T-cell (primary cell): ENCODE measurements around the gene AK8. TPM values are rescaled to one million over a fixed set of nuclear protein-coding genes. Genes with fewer than 3 reads are reported as not detected.

ENCODE experiments used
- ATAC-seq, 4 experiments: fragments of 200-7000 bp in 3 of 4; fragments of 150-1000 bp in 1 of 4; cut with Tn5 transposase; replicated peaks in 1 of 4; 1 replicate in 3 of 4; 2 replicates in 1 of 4; pipeline ENCODE4 v1.10.0; 2021; ENCODE audit warnings: moderate library complexity in 3 of 4, mild to moderate bottlenecking in 2 of 4, moderate number of reproducible peaks in 1 of 4
- CTCF ChIA-PET, 2 donors: fragments of 300-600 bp; sonication (Branson Sonifier 250); formaldehyde crosslinking; loops; one replicate each; lab custom pipeline; 2022; ENCODE audit warnings: antibody characterized with exemption in 2 of 2; lab: Charles Lee
- POLR2A ChIA-PET, 2 donors: fragments of 300-600 bp; sonication (Branson Sonifier 250); formaldehyde crosslinking; loops; one replicate each; lab custom pipeline; 2022; ENCODE audit warnings: antibody characterized with exemption in 2 of 2; lab: Charles Lee
- DNase-seq, 35 experiments: peaks; one replicate each; pipeline versions ENCODE4 v3.0.0 to v3.0.0-alpha.2; 2013 to 2023
- H3K27ac ChIP-seq: one replicate; pipeline ENCODE4 v1.5.1; 2013; ENCODE audit warnings: low read length
- H3K27me3 ChIP-seq, 2 experiments: replicated peaks in 1 of 2; 1 replicate in 1 of 2; 2 replicates in 1 of 2; pipeline versions ENCODE4 v1.6.1 to v1.7.0; 2013; ENCODE audit warnings: low read length in 1 of 2, mixed read lengths in 1 of 2; ENCODE audit not compliant: control insufficient read depth in 2 of 2, insufficient read depth in 2 of 2; ENCODE audit errors: extremely low read depth in 1 of 2
- H3K36me3 ChIP-seq, 2 donors: 1 replicate in 1 of 2; 2 replicates in 1 of 2; pipeline versions ENCODE4 v1.6.1 to v1.7.0; 2013; ENCODE audit warnings: low read length in 1 of 2; ENCODE audit not compliant: control insufficient read depth in 2 of 2, insufficient read depth in 1 of 2; ENCODE audit errors: extremely low read depth in 1 of 2
- H3K4me1 ChIP-seq, 2 experiments: 1 replicate in 1 of 2; 2 replicates in 1 of 2; pipeline versions ENCODE4 v1.6.1 to v1.7.0; 2013; ENCODE audit warnings: low read length in 2 of 2, mixed read lengths in 1 of 2; ENCODE audit not compliant: insufficient read depth in 2 of 2, control insufficient read depth in 1 of 2; ENCODE audit errors: extremely low read depth in 1 of 2
- H3K4me3 ChIP-seq, 2 donors: 1 replicate in 1 of 2; 2 replicates in 1 of 2; pipeline versions ENCODE4 v1.5.1 to v1.7.0; 2013; ENCODE audit warnings: mild to moderate bottlenecking in 2 of 2, low read length in 1 of 2, moderate library complexity in 1 of 2; ENCODE audit not compliant: control insufficient read depth in 1 of 2; ENCODE audit errors: extremely low read depth in 1 of 2
- H3K9me3 ChIP-seq: 2 replicates; pipeline ENCODE4 v1.7.0; 2013
- H3K27ac Mint-ChIP-seq, 2 donors: one replicate each; pipeline ENCODE4 v1.8.0; 2020 to 2021; ENCODE audit warnings: mild to moderate bottlenecking in 2 of 2, mixed read lengths in 2 of 2
- H3K27me3 Mint-ChIP-seq, 2 donors: one replicate each; pipeline ENCODE4 v1.8.0; 2021 to 2022; ENCODE audit warnings: mixed read lengths in 2 of 2
- H3K36me3 Mint-ChIP-seq: one replicate; pipeline ENCODE4 v1.8.0; 2021; ENCODE audit warnings: mixed read lengths
- H3K4me1 Mint-ChIP-seq, 3 donors: one replicate each; pipeline ENCODE4 v1.8.0; 2020 to 2022; ENCODE audit warnings: mixed read lengths in 3 of 3, mild to moderate bottlenecking in 1 of 3
- H3K4me3 Mint-ChIP-seq, 3 donors: one replicate each; pipeline ENCODE4 v1.8.0; 2020 to 2022; ENCODE audit warnings: mild to moderate bottlenecking in 3 of 3, mixed read lengths in 3 of 3, moderate library complexity in 3 of 3
- H3K9me3 Mint-ChIP-seq, 3 donors: one replicate each; pipeline ENCODE4 v1.8.0; 2020 to 2022; ENCODE audit warnings: mixed read lengths in 3 of 3
- WGBS: methylation state at CpG from one replicate; pipeline ENCODE4 v1.1.5; 2013; ENCODE audit warnings: missing lambda C conversion rate; ENCODE audit not compliant: insufficient coverage; 5-methylcytosine and 5-hydroxymethylcytosine counted together
- total RNA-seq, 35 experiments: library from RNA in 6 of 35; stranded (reverse) in 6 of 35; fragments of 120-200 nt in 1 of 35; gene quantifications; one replicate each; pipeline versions ENCODE4 v1.2.1 to v1.2.4 and lab custom pipeline; 2013 to 2026

Gene AK8
- total RNA-seq (not detected), total RNA-seq (lab: John Stamatoyannopoulos, UW) (0 to 0.61 (median 0.13) reads per million in 29 experiments)
- total RNA-seq (2013), result not detected

DNA sequence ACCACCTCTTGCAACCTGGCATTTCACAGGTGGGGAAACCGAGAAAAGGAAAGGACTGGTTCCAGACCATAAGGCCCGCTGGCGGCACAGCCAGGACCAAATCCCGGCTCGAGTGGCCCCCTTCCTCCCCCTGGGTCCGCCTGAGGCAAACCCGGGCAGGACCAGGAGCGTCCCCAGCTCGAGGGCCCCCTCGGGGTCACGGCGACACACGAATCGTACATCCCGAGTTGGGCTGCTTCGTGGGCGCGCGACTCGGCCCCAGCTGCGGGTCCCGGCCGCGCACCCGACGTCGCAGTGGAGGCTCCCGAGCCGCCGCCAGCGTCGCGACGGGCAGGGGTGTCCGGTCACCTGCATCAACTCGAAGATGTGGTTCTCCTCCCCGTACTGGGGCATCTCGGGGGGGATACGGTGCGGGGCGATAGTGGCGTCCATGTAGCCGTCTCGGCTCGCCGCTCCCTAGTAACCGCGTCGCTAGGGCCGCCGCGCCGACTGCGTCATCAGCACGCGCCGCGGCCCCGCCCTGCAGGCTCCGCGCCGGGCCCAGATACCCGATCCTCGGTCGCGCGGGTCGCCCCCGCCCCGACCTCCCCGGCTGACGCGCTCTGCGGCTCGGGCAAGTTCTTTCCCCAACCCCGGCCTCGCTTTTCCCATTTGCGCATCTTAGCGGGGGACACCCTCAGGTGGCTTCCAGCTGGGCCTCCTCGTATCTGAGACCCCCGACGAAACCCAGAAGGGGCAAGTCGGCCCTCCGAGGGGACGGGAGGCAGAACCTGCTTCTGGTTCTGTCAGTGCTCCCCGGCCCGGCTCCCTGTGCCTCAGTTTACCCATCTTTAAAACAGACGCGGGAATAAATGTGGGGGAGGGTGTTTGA, at the start of gene AK8:
AK8 (minus strand) TSS at position 461 of the 871 bp plus-strand sequence; CDS start at position 432, 29 bp downstream.
- Mint-ChIP-seq H3K4me3 (peak within 1 kb of the TSS; percentile 76 to 83 (median 80)), H3K9me3 (no peaks in the 10 kb centered on the region), H3K36me3 (no peaks in the 10 kb centered on the region), H3K27me3 (no peaks in the 10 kb centered on the region), H3K27ac (peak within 1 kb of the TSS; percentile 25 to 32), H3K4me1 (peaks cover 11 to 22% (median 14%) of the 10 kb centered on the region in 3 donors)
- Histone ChIP-seq H3K27me3 (peaks cover 0 to 21% of the 10 kb centered on the region in 2 experiments), H3K9me3 (no peaks in the 10 kb centered on the region), H3K36me3 (no peaks in the 10 kb centered on the region), H3K4me1 (peaks cover 4 to 18% of the 10 kb centered on the region in 2 experiments), H3K27ac (peak within 1 kb of the TSS; percentile 67), H3K4me3 (peak within 1 kb of the TSS; percentile 77 to 98)
- ChIA-PET POLR2A (no interaction called here), CTCF (interaction anchor here in 1 of 2 donors (0.9 to 1.4 kb wide), 2 partner anchors 24 to 31 kb away, joined by 3 to 8 read pairs; no protein-coding TSS in a partner anchor)
- DNase-seq (peak; percentile 46 to 89 (median 68)), ATAC-seq (peak; percentile 79 to 95 (median 90))
- WGBS, result under 1% methylated on average over 85 of the region's 89 CpGs

DNA sequence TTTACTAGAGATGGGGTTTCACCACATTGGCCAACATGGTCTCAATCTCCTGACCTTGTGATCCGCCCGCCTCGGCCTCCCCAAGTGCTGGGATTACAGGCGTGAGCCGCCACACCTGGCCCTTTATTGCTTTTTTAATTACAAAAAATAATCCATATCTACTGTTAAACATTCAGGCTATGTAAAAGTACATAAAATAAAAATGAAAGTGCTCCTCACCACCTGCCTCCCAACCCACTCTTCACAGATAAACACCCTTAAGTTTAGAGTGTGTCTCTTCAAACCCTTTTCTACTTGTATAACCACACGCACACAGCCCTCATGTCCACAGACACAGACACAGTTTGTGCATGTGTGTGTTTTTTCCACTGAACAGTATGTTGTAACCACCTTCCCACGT, 49.6 kb upstream of the AK8 start:
- 100% methylated on average over 2 of the region's 7 CpGs for WGBS
- Mint-ChIP-seq H3K4me3 (no peak overlapping the region), H3K27ac (no peak overlapping the region), H3K4me1 (peaks cover 2 to 7% (median 5%) of the 10 kb centered on the region in 3 donors), H3K36me3 (peaks cover 47% of the 10 kb centered on the region), H3K9me3 (no peaks in the 10 kb centered on the region), H3K27me3 (no peaks in the 10 kb centered on the region)
- Histone ChIP-seq H3K36me3 (peaks cover 6 to 61% of the 10 kb centered on the region in 2 donors), H3K4me3 (no peak overlapping the region), H3K27ac (no peak overlapping the region), H3K4me1 (no peaks in the 10 kb centered on the region), H3K9me3 (no peaks in the 10 kb centered on the region), H3K27me3 (no peaks in the 10 kb centered on the region)
- DNase-seq (no peak), ATAC-seq (no peak)
- ChIA-PET POLR2A (no interaction called here), CTCF (no interaction called here)

- Mint-ChIP-seq H3K4me1 (no peaks in the 10 kb centered on the region), H3K27ac (no peak overlapping the region), H3K9me3 (no peaks in the 10 kb centered on the region), H3K4me3 (no peak overlapping the region), H3K27me3 (no peaks in the 10 kb centered on the region), H3K36me3 (peaks cover 65% of the 10 kb centered on the region)
- CTCF ChIA-PET, result no interaction called here
- DNase-seq (no peak), ATAC-seq (no peak)
- no peaks in the 10 kb centered on the region for H3K4me1 ChIP-seq
- H3K27ac ChIP-seq, result no peak overlapping the region
- H3K36me3 ChIP-seq, result peaks cover 21 to 83% of the 10 kb centered on the region in 2 donors
- no peak overlapping the region for H3K4me3 ChIP-seq
- no peaks in the 10 kb centered on the region for H3K9me3 ChIP-seq
- POLR2A ChIA-PET, result no interaction called here
- no peaks in the 10 kb centered on the region for H3K27me3 ChIP-seq
- 88% methylated on average over 4 of the region's 9 CpGs for WGBS
These were observed 45.3 kb upstream of the AK8 start for GRCh38 chr9:132923346-132923902.

DNA sequence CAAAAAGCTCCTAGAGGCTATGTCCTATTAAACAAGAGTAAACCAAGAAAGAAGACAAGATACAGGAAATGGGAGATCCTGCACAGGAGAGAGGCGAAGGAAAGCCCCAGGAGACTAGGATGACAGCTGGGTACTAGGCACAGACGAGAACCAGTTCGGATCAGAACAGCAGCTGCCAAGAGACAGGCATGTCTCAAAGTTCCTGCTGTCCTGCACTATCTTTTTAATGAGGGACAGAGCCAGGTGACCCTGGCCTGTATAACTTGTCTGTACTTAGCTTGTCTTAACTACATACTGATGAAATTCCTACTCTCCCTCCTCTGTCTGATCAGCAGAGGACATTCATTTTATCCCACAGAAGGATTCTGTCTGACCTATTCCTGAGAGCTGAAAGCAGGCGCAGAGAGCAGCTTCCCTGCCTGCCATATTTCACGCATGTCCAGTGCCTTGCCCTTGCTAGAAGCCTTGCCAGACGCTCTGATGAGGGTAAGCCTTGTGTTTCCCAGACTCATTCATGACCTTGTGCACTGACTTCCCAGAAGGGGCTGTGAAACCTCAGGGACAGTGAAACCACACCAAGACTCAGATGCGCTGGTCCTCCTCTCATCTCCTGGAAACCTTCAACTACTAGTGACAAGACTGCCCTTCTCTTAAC, 41.7 kb upstream of the AK8 start:
- Mint-ChIP-seq H3K27me3 (no peaks in the 10 kb centered on the region), H3K4me1 (no peaks in the 10 kb centered on the region), H3K4me3 (no peak overlapping the region), H3K36me3 (peaks cover 78% of the 10 kb centered on the region), H3K27ac (no peak overlapping the region), H3K9me3 (no peaks in the 10 kb centered on the region)
- Histone ChIP-seq H3K4me3 (no peak overlapping the region), H3K36me3 (peaks cover 27 to 67% of the 10 kb centered on the region in 2 donors), H3K27ac (no peak overlapping the region), H3K27me3 (no peaks in the 10 kb centered on the region), H3K4me1 (no peaks in the 10 kb centered on the region), H3K9me3 (no peaks in the 10 kb centered on the region)
- WGBS, result 94% methylated on average over 7 of the region's 7 CpGs
- no peak for DNase-seq
- ChIA-PET CTCF (interaction anchor here (0.6 to 0.8 kb wide), 2 partner anchors 17 to 1105 kb away, joined by 3 to 4 read pairs; no protein-coding TSS in a partner anchor), POLR2A (no interaction called here)
- no peak for ATAC-seq

DNA sequence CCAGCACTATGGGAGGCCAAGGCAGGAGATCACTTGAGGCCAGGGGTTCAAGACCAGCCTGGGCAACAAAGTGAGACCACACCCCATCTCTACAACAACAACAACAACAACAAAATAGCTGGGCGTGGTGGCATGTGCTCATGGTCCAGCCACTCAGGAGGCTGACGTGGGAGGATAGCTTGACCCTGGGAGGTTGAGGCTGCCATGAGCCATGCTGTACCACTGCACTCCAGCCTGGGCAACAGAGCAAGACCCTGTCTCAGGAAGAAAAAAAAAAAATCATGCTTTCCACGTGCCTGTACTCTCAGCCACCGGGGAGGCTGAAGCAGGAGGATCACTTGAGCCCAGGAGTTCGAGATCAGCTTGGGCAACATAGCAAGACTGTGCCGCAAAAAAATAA, 36.8 kb upstream of the AK8 start:
- WGBS, result 100% methylated on average over 2 of the region's 6 CpGs

GRCh38 chr9:132912131-132912530, 34.0 kb upstream of the AK8 start:
- no peaks in the 10 kb centered on the region for H3K27me3 ChIP-seq
- H3K27ac Mint-ChIP-seq, result no peak overlapping the region
- no peak overlapping the region for H3K27ac ChIP-seq
- peaks cover 14 to 15% (median 14%) of the 10 kb centered on the region in 3 donors for H3K4me1 Mint-ChIP-seq
- WGBS, result 93% methylated on average over 3 of the region's 4 CpGs
- no peak overlapping the region for H3K4me3 ChIP-seq
- no peaks in the 10 kb centered on the region for H3K9me3 Mint-ChIP-seq
- ATAC-seq, result no peak
- H3K36me3 Mint-ChIP-seq, result peaks cover 44% of the 10 kb centered on the region
- no peaks in the 10 kb centered on the region for H3K9me3 ChIP-seq
- no peak for DNase-seq
- peaks cover 4 to 30% of the 10 kb centered on the region in 2 donors for H3K36me3 ChIP-seq
- H3K4me1 ChIP-seq, result peaks cover 2 to 9% of the 10 kb centered on the region in 2 experiments
- no peaks in the 10 kb centered on the region for H3K27me3 Mint-ChIP-seq
- no peak overlapping the region for H3K4me3 Mint-ChIP-seq
- CTCF ChIA-PET, result no interaction called here
- POLR2A ChIA-PET, result interaction anchor here in 1 of 2 donors (0.7 kb wide), 1 partner anchor 10 kb away, joined by 3 read pairs; no protein-coding TSS in a partner anchor

More for the DNA sequence above, 36.8 kb upstream of the AK8 start:
- Histone ChIP-seq H3K27ac (no peak overlapping the region), H3K9me3 (no peaks in the 10 kb centered on the region), H3K36me3 (peaks cover 17 to 50% of the 10 kb centered on the region in 2 donors), H3K4me3 (no peak overlapping the region), H3K4me1 (no peaks in the 10 kb centered on the region), H3K27me3 (no peaks in the 10 kb centered on the region)
- Mint-ChIP-seq H3K27me3 (no peaks in the 10 kb centered on the region), H3K27ac (no peak overlapping the region), H3K9me3 (no peaks in the 10 kb centered on the region), H3K4me3 (no peak overlapping the region), H3K36me3 (peaks cover 70% of the 10 kb centered on the region), H3K4me1 (no peaks in the 10 kb centered on the region)
- DNase-seq (no peak), ATAC-seq (no peak)
- ChIA-PET CTCF (no interaction called here), POLR2A (no interaction called here)
